Measurements from ENCODE around the gene ERRFI1.

ERRFI1 gene

GRCh38 chr1:8062861-8063260 is 36.8 kb upstream of the ERRFI1 start:
- Histone ChIP-seq H3K9me3 (replicated peaks; ENCODE audit: insufficient read depth, low read length) (no peaks in the 10 kb centered on the region), H3K36me3 (replicated peaks; ENCODE audit: insufficient read depth, low read length) (no peaks in the 10 kb centered on the region), H2AFZ (ENCODE audit: low read length) (no peak overlapping the region), H4K20me1 (ENCODE audit: insufficient read depth, low read length) (no peaks in the 10 kb centered on the region), H3K4me2 (ENCODE audit: low read depth, low read length) (no peak overlapping the region), H3K27ac (ENCODE audit: low read length) (no peak overlapping the region), H3K9ac (ENCODE audit: low read length) (no peak overlapping the region), H3K79me2 (ENCODE audit: low read length) (no peaks in the 10 kb centered on the region), H3K27me3 (replicated peaks; ENCODE audit: insufficient read depth, low read length) (peaks cover 48% of the 10 kb centered on the region), H3K9me2 (replicated peaks; ENCODE audit: insufficient read depth, low read length) (no peaks in the 10 kb centered on the region), H3K4me3 (ENCODE audit: low read length) (no peak overlapping the region), H3F3A (ENCODE audit: insufficient read depth, low read length) (no peaks in the 10 kb centered on the region), H3K4me1 (ENCODE audit: low read length) (no peaks in the 10 kb centered on the region)
- TF ChIP-seq EZH2phosphoT487 (IDR thresholded peaks at IDR 0.05; ENCODE audit: low read length), result no peak
- no peak for TF ChIP-seq CTCF (IDR thresholded peaks at IDR 0.05; ENCODE audit: low read length)
- TF ChIP-seq EZH2 (optimal IDR thresholded peaks at IDR 0.05; ENCODE audit: low read depth, low read length), result no peak
- DNase-seq, result no peak

GRCh38 chr1:8061673-8062386 is 35.7 kb upstream of the ERRFI1 start:
- Histone ChIP-seq H3K4me2 (ENCODE audit: low read depth, low read length) (peak overlapping the region; percentile 24; the same call in 1 of the 2 replicates), H3F3A (ENCODE audit: insufficient read depth, low read length) (no peaks in the 10 kb centered on the region), H2AFZ (ENCODE audit: low read length) (no peak overlapping the region), H3K4me1 (ENCODE audit: low read length) (no peaks in the 10 kb centered on the region), H3K9me3 (replicated peaks; ENCODE audit: insufficient read depth, low read length) (no peaks in the 10 kb centered on the region), H4K20me1 (ENCODE audit: insufficient read depth, low read length) (no peaks in the 10 kb centered on the region), H3K9ac (ENCODE audit: low read length) (no peak overlapping the region), H3K36me3 (replicated peaks; ENCODE audit: insufficient read depth, low read length) (no peaks in the 10 kb centered on the region), H3K9me2 (replicated peaks; ENCODE audit: insufficient read depth, low read length) (no peaks in the 10 kb centered on the region), H3K79me2 (ENCODE audit: low read length) (no peaks in the 10 kb centered on the region), H3K27me3 (replicated peaks; ENCODE audit: insufficient read depth, low read length) (peaks cover 38% of the 10 kb centered on the region), H3K4me3 (ENCODE audit: low read length) (peak overlapping the region; percentile 19; the same call in 1 of the 2 replicates), H3K27ac (ENCODE audit: low read length) (no peak overlapping the region)
- TF ChIP-seq EZH2phosphoT487 (IDR thresholded peaks at IDR 0.05; ENCODE audit: low read length), result no peak
- TF ChIP-seq EZH2 (optimal IDR thresholded peaks at IDR 0.05; ENCODE audit: low read depth, low read length), result no peak
- TF ChIP-seq CTCF (IDR thresholded peaks at IDR 0.05; ENCODE audit: low read length), result no peak
- DNase-seq, result no peak

DNA sequence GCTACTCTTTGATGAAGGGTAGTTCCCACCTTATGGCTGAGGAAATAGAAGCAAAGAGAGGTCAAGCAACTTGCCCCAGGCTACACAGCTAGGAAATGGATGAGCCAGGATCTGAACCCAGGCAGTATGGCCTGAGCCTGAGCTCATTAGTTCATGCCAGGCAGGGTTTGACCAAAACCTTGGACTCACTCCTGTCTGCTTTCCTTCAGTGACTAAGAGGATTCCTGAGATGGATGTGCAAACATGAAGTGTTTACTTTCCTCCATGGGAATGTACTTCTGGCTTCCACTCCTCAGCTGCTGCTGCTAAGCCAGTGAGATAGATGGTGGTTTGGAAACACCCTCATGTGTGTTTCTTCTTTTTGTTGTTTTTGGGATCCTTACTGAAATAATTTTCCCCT is 35.1 kb upstream of the ERRFI1 start:
- no peaks in the 10 kb centered on the region for H3F3A ChIP-seq (ENCODE audit: insufficient read depth, low read length)
- H4K20me1 ChIP-seq (ENCODE audit: insufficient read depth, low read length), result no peaks in the 10 kb centered on the region
- H3K4me2 ChIP-seq (ENCODE audit: low read depth, low read length), result 0 out of 2 replicates have a peak overlapping the region, but pooled peaks have one; percentile 24
- DNase-seq, result no peak
- H3K36me3 ChIP-seq (replicated peaks; ENCODE audit: insufficient read depth, low read length), result no peaks in the 10 kb centered on the region
- H3K9ac ChIP-seq (ENCODE audit: low read length), result no peak overlapping the region
- no peak overlapping the region for H3K27ac ChIP-seq (ENCODE audit: low read length)
- no peaks in the 10 kb centered on the region for H3K9me2 ChIP-seq (replicated peaks; ENCODE audit: insufficient read depth, low read length)
- no peak overlapping the region for H2AFZ ChIP-seq (ENCODE audit: low read length)
- no peaks in the 10 kb centered on the region for H3K9me3 ChIP-seq (replicated peaks; ENCODE audit: insufficient read depth, low read length)
- peaks cover 35% of the 10 kb centered on the region for H3K27me3 ChIP-seq (replicated peaks; ENCODE audit: insufficient read depth, low read length)
- no peak for TF ChIP-seq CTCF (IDR thresholded peaks at IDR 0.05; ENCODE audit: low read length)
- no peak for TF ChIP-seq EZH2phosphoT487 (IDR thresholded peaks at IDR 0.05; ENCODE audit: low read length)
- TF ChIP-seq EZH2 (optimal IDR thresholded peaks at IDR 0.05; ENCODE audit: low read depth, low read length), result no peak
- no peaks in the 10 kb centered on the region for H3K79me2 ChIP-seq (ENCODE audit: low read length)
- H3K4me3 ChIP-seq (ENCODE audit: low read length), result no peak overlapping the region
- no peaks in the 10 kb centered on the region for H3K4me1 ChIP-seq (ENCODE audit: low read length)

Data from MM.1S (cell line).